Neuronal stem cell (in vitro differentiated cells): ENCODE results near the gene SMYD4. TPM values are rescaled to one million over a fixed set of nuclear protein-coding genes. Genes with fewer than 3 reads are reported as not detected.

Source experiments
- DNase-seq: peaks from one replicate; pipeline ENCODE4 v3.0.0-alpha.2; 2013; ENCODE audit warnings: low spot score
- H2AFZ ChIP-seq: one replicate; pipeline ENCODE4 v1.6.1; 2013; ENCODE audit warnings: mild to moderate bottlenecking, low read length, inconsistent platforms
- H2AK5ac ChIP-seq: 2 replicates; pipeline ENCODE4 v1.6.1; 2013; ENCODE audit warnings: low read depth, mild to moderate bottlenecking, inconsistent platforms, low read length, moderate library complexity, mixed read lengths
- H2BK120ac ChIP-seq: 2 replicates; pipeline ENCODE4 v1.6.1; 2013; ENCODE audit warnings: low read depth, mild to moderate bottlenecking, inconsistent platforms, low read length, moderate library complexity, mixed read lengths
- H2BK12ac ChIP-seq: one replicate; pipeline ENCODE4 v1.6.1; 2013; ENCODE audit warnings: low read length, inconsistent platforms
- H2BK15ac ChIP-seq: 2 replicates; pipeline ENCODE4 v1.6.1; 2013; ENCODE audit warnings: mild to moderate bottlenecking, low read length, inconsistent platforms, mixed read lengths
- H2BK5ac ChIP-seq: one replicate; pipeline ENCODE4 v1.6.1; 2013; ENCODE audit warnings: inconsistent platforms, mild to moderate bottlenecking, low read length, moderate library complexity
- H3K14ac ChIP-seq: one replicate; pipeline ENCODE4 v1.6.1; 2013; ENCODE audit warnings: low read length, inconsistent platforms
- H3K18ac ChIP-seq: 2 replicates; pipeline ENCODE4 v1.6.1; 2013; ENCODE audit warnings: low read length, inconsistent platforms
- H3K23ac ChIP-seq: 2 replicates; pipeline ENCODE4 v1.6.1; 2013; ENCODE audit warnings: low read depth, mild to moderate bottlenecking, mixed read lengths, low read length, inconsistent platforms; ENCODE audit not compliant: poor library complexity
- H3K27ac ChIP-seq: replicated peaks from 3 replicates; pipeline ENCODE4 v1.5.1; 2013; ENCODE audit warnings: low read length, inconsistent platforms
- H3K27me3 ChIP-seq, 3 experiments: 2 replicates each; pipeline ENCODE4 v1.6.1; 2013; ENCODE audit warnings: low read length in 3 of 3, mild to moderate bottlenecking in 2 of 3, inconsistent platforms in 1 of 3, low read depth in 1 of 3, mixed read lengths in 1 of 3, moderate library complexity in 1 of 3; ENCODE audit not compliant: control insufficient read depth in 3 of 3, insufficient read depth in 3 of 3
- H3K36me3 ChIP-seq, 2 donors: replicated peaks in 1 of 2; 2 replicates each; pipeline ENCODE4 v1.6.1; 2013; ENCODE audit warnings: low read length in 2 of 2; ENCODE audit not compliant: control insufficient read depth in 2 of 2, insufficient read depth in 2 of 2
- H3K4ac ChIP-seq: 2 replicates; pipeline ENCODE4 v1.6.1; 2013; ENCODE audit warnings: inconsistent platforms, mild to moderate bottlenecking, low read length, moderate library complexity
- H3K4me1 ChIP-seq, 2 donors: 1 replicate in 1 of 2; 2 replicates in 1 of 2; pipeline ENCODE4 v1.6.1; 2013; ENCODE audit warnings: low read length in 2 of 2, low read depth in 1 of 2; ENCODE audit not compliant: control insufficient read depth in 2 of 2, insufficient read depth in 1 of 2
- H3K4me2 ChIP-seq: one replicate; pipeline ENCODE4 v1.6.1; 2013; ENCODE audit warnings: mild to moderate bottlenecking, low read length, inconsistent platforms; ENCODE audit not compliant: insufficient read depth, poor library complexity, severe bottlenecking
- H3K4me3 ChIP-seq, 2 donors: 2 replicates each; pipeline ENCODE4 v1.5.1; 2013; ENCODE audit warnings: low read length in 2 of 2, mild to moderate bottlenecking in 2 of 2, inconsistent platforms in 1 of 2, moderate library complexity in 1 of 2
- H3K79me1 ChIP-seq: one replicate; pipeline ENCODE4 v1.6.1; 2013; ENCODE audit warnings: low read depth, mild to moderate bottlenecking, inconsistent platforms, low read length, moderate library complexity
- H3K9ac ChIP-seq: one replicate; pipeline ENCODE4 v1.6.1; 2013; ENCODE audit warnings: mild to moderate bottlenecking, low read depth, low read length, inconsistent platforms; ENCODE audit not compliant: poor library complexity
- H3K9me3 ChIP-seq, 2 donors: replicated peaks in 1 of 2; 2 replicates each; pipeline versions ENCODE3 to v1.6.1; 2013; ENCODE audit warnings: low read length in 2 of 2, mild to moderate bottlenecking in 2 of 2, inconsistent platforms in 1 of 2, low read depth in 1 of 2, mixed read lengths in 1 of 2, moderate library complexity in 1 of 2; ENCODE audit not compliant: control insufficient read depth in 2 of 2, insufficient read depth in 1 of 2
- H4K8ac ChIP-seq: one replicate; pipeline ENCODE4 v1.6.1; 2013; ENCODE audit warnings: low read depth, mild to moderate bottlenecking, inconsistent platforms, low read length, moderate library complexity
- H4K91ac ChIP-seq: one replicate; pipeline ENCODE4 v1.6.1; 2013; ENCODE audit warnings: low read length, low read depth, mild to moderate bottlenecking, inconsistent platforms; ENCODE audit not compliant: poor library complexity
- WGBS, 2 donors: extraction: QIAGEN DNeasy Blood & Tissue Kit; methylation state at CpG; one replicate each; pipeline ENCODE4 v1.1.7; 2013; ENCODE audit warnings: missing lambda C conversion rate in 2 of 2, mixed read lengths in 1 of 2; ENCODE audit not compliant: insufficient read length in 2 of 2, insufficient replicate concordance in 1 of 2; ENCODE audit errors: extremely low coverage in 2 of 2; 5-methylcytosine and 5-hydroxymethylcytosine counted together
- polyA plus RNA-seq, 2 experiments: library from polyadenylated mRNA; stranded (reverse); fragments of 200-250 nt; gene quantifications; one replicate each; pipeline ENCODE4 v1.2.3, GENCODE V29; 2013

The SMYD4 gene, protein sequence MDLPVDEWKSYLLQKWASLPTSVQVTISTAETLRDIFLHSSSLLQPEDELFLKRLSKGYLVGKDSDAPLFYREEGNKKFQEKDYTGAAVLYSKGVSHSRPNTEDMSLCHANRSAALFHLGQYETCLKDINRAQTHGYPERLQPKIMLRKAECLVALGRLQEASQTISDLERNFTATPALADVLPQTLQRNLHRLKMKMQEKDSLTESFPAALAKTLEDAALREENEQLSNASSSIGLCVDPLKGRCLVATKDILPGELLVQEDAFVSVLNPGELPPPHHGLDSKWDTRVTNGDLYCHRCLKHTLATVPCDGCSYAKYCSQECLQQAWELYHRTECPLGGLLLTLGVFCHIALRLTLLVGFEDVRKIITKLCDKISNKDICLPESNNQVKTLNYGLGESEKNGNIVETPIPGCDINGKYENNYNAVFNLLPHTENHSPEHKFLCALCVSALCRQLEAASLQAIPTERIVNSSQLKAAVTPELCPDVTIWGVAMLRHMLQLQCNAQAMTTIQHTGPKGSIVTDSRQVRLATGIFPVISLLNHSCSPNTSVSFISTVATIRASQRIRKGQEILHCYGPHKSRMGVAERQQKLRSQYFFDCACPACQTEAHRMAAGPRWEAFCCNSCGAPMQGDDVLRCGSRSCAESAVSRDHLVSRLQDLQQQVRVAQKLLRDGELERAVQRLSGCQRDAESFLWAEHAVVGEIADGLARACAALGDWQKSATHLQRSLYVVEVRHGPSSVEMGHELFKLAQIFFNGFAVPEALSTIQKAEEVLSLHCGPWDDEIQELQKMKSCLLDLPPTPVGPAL
- polyA plus RNA-seq (2013, experiment 1 of 2), result 9.2 TPM
- polyA plus RNA-seq (2013, experiment 2 of 2), result 9.9 TPM

DNA sequence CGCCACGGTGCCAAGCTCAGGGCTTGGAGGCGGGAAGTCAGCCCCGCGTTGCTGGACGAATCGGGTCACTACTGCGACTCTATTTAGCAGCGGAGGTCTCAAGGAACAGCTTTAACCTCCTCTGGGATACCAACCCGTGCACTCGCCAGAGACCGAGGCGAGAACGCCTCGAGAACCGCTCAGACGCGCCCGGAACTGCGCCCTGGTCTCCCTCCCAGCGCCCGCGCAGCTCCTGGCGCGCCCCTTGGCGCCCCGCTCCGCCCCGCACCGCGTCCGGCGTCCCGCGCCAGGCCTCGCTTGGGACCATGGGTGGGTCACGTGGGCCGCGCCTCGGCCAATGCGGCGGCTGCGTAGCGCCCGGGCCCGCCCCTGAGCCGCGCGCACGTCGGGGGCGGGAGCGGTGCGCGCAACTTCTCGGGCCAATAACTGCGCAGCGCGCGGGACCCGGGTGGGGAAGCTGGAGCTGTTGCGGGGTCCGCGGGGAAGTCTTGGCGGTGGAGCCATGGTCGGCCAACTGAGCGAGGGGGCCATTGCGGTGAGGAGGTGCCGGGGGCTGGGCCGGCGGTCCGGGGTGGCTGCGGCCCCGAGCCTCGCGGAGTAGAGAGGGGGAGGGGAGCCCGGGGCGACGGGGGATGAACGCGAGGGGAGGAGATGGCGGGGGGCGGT is at the start of gene SMYD4, which contains the start of gene RPA1:
TSS of gene SMYD4 (minus strand) at position 311 of the 666 bp plus-strand sequence. CDS start 1,908 bp downstream, outside the sequence.
TSS of gene RPA1 (plus strand) at position 414 of the 666 bp plus-strand sequence. CDS start at position 503, 89 bp downstream.
- Histone ChIP-seq H3K4ac (no peak within 1 kb of the TSS), H3K4me1 (peaks cover 3 to 11% of the 10 kb centered on the region in 2 donors), H3K14ac (no peak within 1 kb of the TSS), H3K36me3 (peaks cover 7 to 61% of the 10 kb centered on the region in 2 donors), H3K79me1 (peaks cover 2% of the 10 kb centered on the region), H3K23ac (peak within 1 kb of the TSS; percentile 52), H3K27ac (peak within 1 kb of the TSS; percentile 42), H3K9ac (peak within 1 kb of the TSS; percentile 89), H3K27me3 (no peaks in the 10 kb centered on the region), H2AFZ (peak within 1 kb of the TSS; percentile 100), H3K4me2 (peak within 1 kb of the TSS; percentile 80), H4K8ac (no peak within 1 kb of the TSS), H2BK15ac (no peak within 1 kb of the TSS), H2BK12ac (no peak within 1 kb of the TSS), H2BK5ac (peak within 1 kb of the TSS; percentile 10), H3K4me3 (peak within 1 kb of the TSS; percentile 90 to 99), H4K91ac (no peak within 1 kb of the TSS), H3K9me3 (no peaks in the 10 kb centered on the region), H2BK120ac (no peak within 1 kb of the TSS), H2AK5ac (no peak within 1 kb of the TSS), H3K18ac (peak within 1 kb of the TSS; percentile 89)
- peak; percentile 88 for DNase-seq
- no CpG with 5 or more reads among the region's 83 CpGs for WGBS, 2 donors

DNA sequence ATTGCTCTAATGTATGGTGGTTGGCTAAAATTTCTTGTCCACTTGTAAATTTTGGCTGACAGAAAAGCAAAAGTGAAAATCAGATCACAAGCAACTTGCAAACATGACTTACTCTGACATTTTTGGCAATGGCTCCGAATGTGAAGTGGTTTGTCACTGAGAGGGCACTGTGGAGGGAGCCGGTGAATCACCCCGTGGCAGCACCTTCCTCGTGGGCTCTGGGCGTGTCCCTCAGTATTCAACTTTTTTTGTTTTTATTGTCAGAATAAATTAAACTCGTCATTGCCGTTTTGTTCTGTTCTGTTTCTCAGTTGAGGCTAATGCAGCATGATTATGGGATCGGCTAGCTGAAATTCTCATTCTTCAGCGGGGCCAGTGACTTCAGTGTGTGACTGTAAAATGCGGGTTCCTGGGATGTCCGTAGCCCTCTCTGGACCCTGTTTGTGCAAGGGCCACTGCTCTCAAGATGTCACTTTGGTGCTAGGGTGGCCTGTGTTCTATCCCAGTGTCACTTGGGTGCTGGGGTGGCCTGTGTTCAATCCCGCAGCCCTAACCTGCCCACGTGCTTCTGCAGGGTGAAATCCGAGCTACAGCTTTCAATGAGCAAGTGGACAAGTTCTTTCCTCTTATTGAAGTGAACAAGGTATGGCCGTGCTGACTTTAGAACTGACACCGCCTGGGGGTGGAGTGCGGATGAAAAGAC is 48.9 kb upstream of the SMYD4 start:
- H3K27me3 ChIP-seq, result no peaks in the 10 kb centered on the region
- no peak overlapping the region for H2BK12ac ChIP-seq
- no peak overlapping the region for H4K8ac ChIP-seq
- no peaks in the 10 kb centered on the region for H3K79me1 ChIP-seq
- no peak overlapping the region for H2AK5ac ChIP-seq
- no peak overlapping the region for H3K14ac ChIP-seq
- no peaks in the 10 kb centered on the region for H3K9me3 ChIP-seq
- H3K27ac ChIP-seq, result no peak overlapping the region
- H3K4me2 ChIP-seq, result no peak overlapping the region
- no CpG with 5 or more reads among the region's 17 CpGs for WGBS, 2 donors
- no peak overlapping the region for H2BK5ac ChIP-seq
- no peak overlapping the region for H3K9ac ChIP-seq
- H4K91ac ChIP-seq, result no peak overlapping the region
- no peak overlapping the region for H2AFZ ChIP-seq
- H2BK120ac ChIP-seq, result no peak overlapping the region
- H2BK15ac ChIP-seq, result no peak overlapping the region
- H3K18ac ChIP-seq, result no peak overlapping the region
- H3K4ac ChIP-seq, result no peak overlapping the region
- H3K4me3 ChIP-seq, result no peak overlapping the region
- no peak overlapping the region for H3K23ac ChIP-seq
- peaks cover 35 to 98% of the 10 kb centered on the region in 2 donors for H3K36me3 ChIP-seq
- H3K4me1 ChIP-seq, result peaks cover 0 to 21% of the 10 kb centered on the region in 2 donors
- no peak for DNase-seq

DNA sequence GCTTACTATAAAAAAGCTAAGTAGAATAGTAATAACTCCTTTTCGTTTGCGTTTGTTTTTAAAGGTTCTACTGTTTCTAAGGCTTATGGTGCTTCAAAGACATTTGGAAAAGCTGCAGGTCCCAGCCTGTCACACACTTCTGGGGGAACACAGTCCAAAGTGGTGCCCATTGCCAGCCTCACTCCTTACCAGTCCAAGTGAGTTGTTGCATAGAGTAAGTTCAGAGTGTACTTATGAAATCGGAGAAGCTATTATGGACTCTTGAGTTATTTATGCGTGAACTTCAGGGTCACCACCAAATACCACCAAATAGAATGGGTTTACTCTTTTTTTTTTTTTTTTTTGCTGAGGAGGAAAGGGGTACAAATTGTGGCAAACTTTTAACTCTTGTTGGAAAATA is 45.9 kb upstream of the SMYD4 start:
- Histone ChIP-seq H2BK120ac (no peak overlapping the region), H3K14ac (no peak overlapping the region), H3K9ac (no peak overlapping the region), H3K4me3 (no peak overlapping the region), H3K36me3 (peaks cover 37 to 99% of the 10 kb centered on the region in 2 donors), H4K8ac (no peak overlapping the region), H3K27ac (no peak overlapping the region), H2BK5ac (no peak overlapping the region), H3K9me3 (no peaks in the 10 kb centered on the region), H2AK5ac (no peak overlapping the region), H2BK15ac (no peak overlapping the region), H3K18ac (no peak overlapping the region), H3K4me2 (no peak overlapping the region), H3K79me1 (peaks cover 2% of the 10 kb centered on the region), H3K23ac (no peak overlapping the region), H3K27me3 (no peaks in the 10 kb centered on the region), H2BK12ac (no peak overlapping the region), H3K4me1 (peaks cover 0 to 14% of the 10 kb centered on the region in 2 donors), H2AFZ (no peak overlapping the region), H4K91ac (no peak overlapping the region), H3K4ac (no peak overlapping the region)
- no CpG with 5 or more reads among the region's 4 CpGs for WGBS, 2 donors
- DNase-seq, result no peak
